ENCODE data around the gene DDI1.

Gene DDI1

GRCh38 chr11:104036588-104036987 lies at the start of gene DDI1:
Gene DDI1 (plus strand): TSS chr11:104036640. CDS start chr11:104036823, 183 bp downstream.
- no peaks in the 10 kb centered on the region for H3K4me1 ChIP-seq (ENCODE audit: insufficient read depth, low read length)
- H3K9ac ChIP-seq (ENCODE audit: low read depth, low read length): no peak within 1 kb of the TSS
- no peak within 1 kb of the TSS for H3K4me3 ChIP-seq (ENCODE audit: low read length)
- no peaks in the 10 kb centered on the region for H3K36me3 ChIP-seq (ENCODE audit: insufficient read depth, low read depth, low read length)
- no peaks in the 10 kb centered on the region for H3K9me3 ChIP-seq (ENCODE audit: insufficient read depth, low read depth, low read length)
- no peaks in the 10 kb centered on the region for H3K27me3 ChIP-seq (ENCODE audit: insufficient read depth, low read length)
- no peak within 1 kb of the TSS for H3K27ac ChIP-seq (ENCODE audit: low read length)

- H3K9ac ChIP-seq (ENCODE audit: low read depth, low read length): no peak overlapping the region
- peaks cover 9% of the 10 kb centered on the region; the same call in 1 of the 2 replicates for H3K4me1 ChIP-seq (ENCODE audit: insufficient read depth, low read length)
- H3K9me3 ChIP-seq (ENCODE audit: insufficient read depth, low read depth, low read length): no peaks in the 10 kb centered on the region
- H3K27ac ChIP-seq (ENCODE audit: low read length): no peak overlapping the region
- H3K4me3 ChIP-seq (ENCODE audit: low read length): no peak overlapping the region
- H3K27me3 ChIP-seq (ENCODE audit: insufficient read depth, low read length): no peaks in the 10 kb centered on the region
- no peaks in the 10 kb centered on the region for H3K36me3 ChIP-seq (ENCODE audit: insufficient read depth, low read depth, low read length)
Measured at GRCh38 chr11:103987629-103988594, 48.5 kb upstream of the DDI1 start.

DNA sequence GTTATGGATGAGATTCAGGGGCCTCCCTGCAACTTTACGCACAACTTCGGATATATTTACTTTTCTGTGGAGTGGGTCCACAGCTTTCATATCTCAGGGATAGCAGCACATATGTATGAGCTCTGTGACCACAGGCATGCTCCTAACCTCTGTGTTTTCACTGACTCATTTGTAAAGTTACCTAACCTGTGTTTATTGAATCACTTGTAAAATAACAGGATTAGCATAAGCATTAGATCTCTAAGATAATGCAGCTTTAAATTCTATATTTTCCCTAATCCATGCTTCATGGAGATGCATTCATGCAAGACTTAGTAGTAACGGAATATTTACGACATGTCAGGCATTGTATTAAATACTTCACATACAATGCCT lies 47.9 kb upstream of the DDI1 start:
- Histone ChIP-seq H3K9me3 (ENCODE audit: insufficient read depth, low read depth, low read length) (no peaks in the 10 kb centered on the region), H3K27ac (ENCODE audit: low read length) (no peak overlapping the region), H3K4me3 (ENCODE audit: low read length) (no peak overlapping the region), H3K36me3 (ENCODE audit: insufficient read depth, low read depth, low read length) (no peaks in the 10 kb centered on the region), H3K9ac (ENCODE audit: low read depth, low read length) (no peak overlapping the region), H3K4me1 (ENCODE audit: insufficient read depth, low read length) (peaks cover 9% of the 10 kb centered on the region; the same call in 1 of the 2 replicates), H3K27me3 (ENCODE audit: insufficient read depth, low read length) (no peaks in the 10 kb centered on the region)

GRCh38 chr11:103993507-103993906 lies 42.9 kb upstream of the DDI1 start:
- Histone ChIP-seq H3K4me1 (ENCODE audit: insufficient read depth, low read length) (no peaks in the 10 kb centered on the region), H3K9me3 (ENCODE audit: insufficient read depth, low read depth, low read length) (no peaks in the 10 kb centered on the region), H3K27me3 (ENCODE audit: insufficient read depth, low read length) (no peaks in the 10 kb centered on the region), H3K4me3 (ENCODE audit: low read length) (no peak overlapping the region), H3K9ac (ENCODE audit: low read depth, low read length) (no peak overlapping the region), H3K36me3 (ENCODE audit: insufficient read depth, low read depth, low read length) (no peaks in the 10 kb centered on the region), H3K27ac (ENCODE audit: low read length) (no peak overlapping the region)

- H3K36me3 ChIP-seq (ENCODE audit: insufficient read depth, low read depth, low read length): no peaks in the 10 kb centered on the region
- no peaks in the 10 kb centered on the region for H3K27me3 ChIP-seq (ENCODE audit: insufficient read depth, low read length)
- H3K4me1 ChIP-seq (ENCODE audit: insufficient read depth, low read length): no peaks in the 10 kb centered on the region
- no peak overlapping the region for H3K4me3 ChIP-seq (ENCODE audit: low read length)
- H3K9ac ChIP-seq (ENCODE audit: low read depth, low read length): no peak overlapping the region
- H3K27ac ChIP-seq (ENCODE audit: low read length): no peak overlapping the region
- no peaks in the 10 kb centered on the region for H3K9me3 ChIP-seq (ENCODE audit: insufficient read depth, low read depth, low read length)
Measured at GRCh38 chr11:103994094-103994493, 42.3 kb upstream of the DDI1 start.

DNA sequence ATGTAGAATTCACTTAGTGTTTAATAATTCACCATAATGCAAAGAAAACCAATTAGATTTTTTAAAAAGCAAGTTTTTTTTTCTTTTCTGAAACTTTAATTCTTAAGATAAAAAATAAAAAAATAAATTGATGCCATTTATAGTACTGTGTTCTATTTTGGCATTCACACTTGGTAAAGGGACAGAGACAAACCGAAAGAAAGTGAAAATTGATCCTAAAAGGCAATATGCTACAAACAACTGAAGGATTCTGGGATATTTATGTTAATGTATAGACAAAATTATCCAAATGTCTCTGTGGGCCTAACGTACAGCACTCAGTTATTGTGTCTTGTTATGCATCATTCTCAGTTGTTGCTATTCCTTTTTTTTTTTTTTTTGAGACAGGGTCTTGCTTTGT lies 41.9 kb upstream of the DDI1 start:
- Histone ChIP-seq H3K9ac (ENCODE audit: low read depth, low read length) (no peak overlapping the region), H3K9me3 (ENCODE audit: insufficient read depth, low read depth, low read length) (no peaks in the 10 kb centered on the region), H3K27ac (ENCODE audit: low read length) (no peak overlapping the region), H3K4me1 (ENCODE audit: insufficient read depth, low read length) (no peaks in the 10 kb centered on the region), H3K27me3 (ENCODE audit: insufficient read depth, low read length) (no peaks in the 10 kb centered on the region), H3K4me3 (ENCODE audit: low read length) (no peak overlapping the region), H3K36me3 (ENCODE audit: insufficient read depth, low read depth, low read length) (no peaks in the 10 kb centered on the region)

DNA sequence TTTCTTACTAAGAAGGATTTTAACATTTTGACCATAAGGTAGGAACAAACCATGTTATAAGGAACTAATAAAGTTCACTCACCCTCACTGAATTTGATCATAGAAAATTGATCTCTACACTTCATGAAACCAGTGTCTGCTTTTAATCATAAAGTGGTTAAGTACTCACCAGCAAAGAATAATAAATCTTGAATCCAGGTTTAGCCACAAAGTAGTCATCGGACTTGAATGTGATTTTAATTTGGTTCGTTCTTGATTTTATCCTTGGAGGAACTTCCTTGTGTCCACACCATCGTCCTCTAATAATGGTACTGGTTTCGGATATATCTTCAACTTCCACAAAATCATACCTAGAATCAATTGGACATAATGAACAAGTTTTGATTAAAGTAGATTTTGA lies 40.5 kb upstream of the DDI1 start:
- H3K9ac ChIP-seq (ENCODE audit: low read depth, low read length): no peak overlapping the region
- H3K36me3 ChIP-seq (ENCODE audit: insufficient read depth, low read depth, low read length): no peaks in the 10 kb centered on the region
- no peak overlapping the region for H3K4me3 ChIP-seq (ENCODE audit: low read length)
- H3K27me3 ChIP-seq (ENCODE audit: insufficient read depth, low read length): no peaks in the 10 kb centered on the region
- H3K9me3 ChIP-seq (ENCODE audit: insufficient read depth, low read depth, low read length): no peaks in the 10 kb centered on the region
- H3K4me1 ChIP-seq (ENCODE audit: insufficient read depth, low read length): no peaks in the 10 kb centered on the region
- H3K27ac ChIP-seq (ENCODE audit: low read length): no peak overlapping the region

DNA sequence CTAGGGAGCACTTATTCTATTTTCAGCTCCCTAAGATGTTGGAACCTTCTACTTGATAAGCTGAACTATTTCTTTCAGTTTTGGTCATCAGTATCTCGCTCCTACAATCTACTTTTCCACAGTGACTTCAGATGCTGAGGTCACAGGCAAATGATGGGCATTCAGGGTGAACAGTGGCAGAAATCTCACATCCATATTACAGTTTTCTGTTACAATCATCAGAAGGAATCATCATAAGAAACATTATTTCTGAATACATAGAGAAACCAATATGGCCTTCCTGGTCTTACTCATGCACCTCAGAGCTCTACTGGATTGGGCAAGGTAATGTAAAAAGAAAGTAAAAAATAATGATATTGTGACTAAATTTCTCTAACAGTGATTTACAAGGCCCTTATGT lies 39.4 kb upstream of the DDI1 start:
- no peak overlapping the region for H3K4me3 ChIP-seq (ENCODE audit: low read length)
- no peak overlapping the region for H3K9ac ChIP-seq (ENCODE audit: low read depth, low read length)
- H3K36me3 ChIP-seq (ENCODE audit: insufficient read depth, low read depth, low read length): no peaks in the 10 kb centered on the region
- H3K4me1 ChIP-seq (ENCODE audit: insufficient read depth, low read length): no peaks in the 10 kb centered on the region
- H3K27me3 ChIP-seq (ENCODE audit: insufficient read depth, low read length): no peaks in the 10 kb centered on the region
- no peaks in the 10 kb centered on the region for H3K9me3 ChIP-seq (ENCODE audit: insufficient read depth, low read depth, low read length)
- H3K27ac ChIP-seq (ENCODE audit: low read length): no peak overlapping the region

DNA sequence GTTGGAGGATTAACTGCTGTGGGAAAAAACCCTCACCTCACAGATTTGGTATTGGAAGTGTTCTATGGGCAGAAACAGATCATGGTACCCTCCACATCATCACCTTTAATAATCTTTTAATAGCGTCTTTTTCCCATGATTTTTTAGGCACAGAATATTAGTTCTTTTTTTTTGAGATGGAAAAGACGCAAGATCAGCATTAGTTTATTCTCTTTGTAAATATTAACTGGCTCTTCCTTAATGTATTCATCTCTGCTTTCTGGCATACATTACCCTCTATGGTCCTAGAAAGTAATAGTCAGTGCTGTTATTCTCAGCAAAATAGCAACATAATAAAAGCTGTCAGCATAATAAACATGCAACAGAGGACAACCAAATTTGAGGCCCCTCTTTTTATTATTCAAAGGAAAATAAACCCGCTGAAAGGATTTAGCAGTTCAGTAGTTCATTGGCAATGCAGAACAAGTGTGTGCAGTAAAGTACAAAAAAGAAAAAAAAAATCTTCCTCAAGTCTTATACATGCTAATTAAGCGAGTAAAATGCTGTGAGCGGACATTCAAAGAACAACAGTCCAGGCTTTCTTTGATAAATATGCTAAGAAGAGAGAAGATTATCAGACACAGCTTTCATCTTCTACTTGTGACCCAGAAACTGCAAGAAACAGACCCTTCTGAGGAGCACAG lies 37.5 kb upstream of the DDI1 start:
- no peaks in the 10 kb centered on the region for H3K9me3 ChIP-seq (ENCODE audit: insufficient read depth, low read depth, low read length)
- H3K36me3 ChIP-seq (ENCODE audit: insufficient read depth, low read depth, low read length): no peaks in the 10 kb centered on the region
- no peaks in the 10 kb centered on the region for H3K4me1 ChIP-seq (ENCODE audit: insufficient read depth, low read length)
- no peak overlapping the region for H3K27ac ChIP-seq (ENCODE audit: low read length)
- no peak overlapping the region for H3K4me3 ChIP-seq (ENCODE audit: low read length)
- H3K9ac ChIP-seq (ENCODE audit: low read depth, low read length): no peak overlapping the region
- H3K27me3 ChIP-seq (ENCODE audit: insufficient read depth, low read length): no peaks in the 10 kb centered on the region

DNA sequence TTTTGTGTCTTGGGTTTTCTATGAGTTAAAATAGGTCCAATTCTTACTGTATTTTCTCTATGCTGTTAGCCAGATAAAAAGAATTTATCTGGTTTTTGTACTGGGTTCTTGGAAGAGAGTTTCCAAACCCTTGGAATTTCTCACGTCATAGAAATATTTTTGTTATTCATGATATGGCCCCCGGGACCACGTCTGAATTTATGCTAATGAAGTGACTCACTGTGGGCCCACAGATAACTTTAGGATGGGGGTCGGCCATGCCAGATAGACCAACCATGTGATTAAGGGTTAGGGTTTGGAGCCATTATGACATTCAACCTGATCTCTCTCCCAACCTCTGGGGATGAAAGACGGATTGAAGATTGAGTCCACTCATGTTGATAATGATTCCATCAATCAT lies 35.6 kb upstream of the DDI1 start:
- no peak overlapping the region for H3K4me3 ChIP-seq (ENCODE audit: low read length)
- no peaks in the 10 kb centered on the region for H3K27me3 ChIP-seq (ENCODE audit: insufficient read depth, low read length)
- H3K9me3 ChIP-seq (ENCODE audit: insufficient read depth, low read depth, low read length): no peaks in the 10 kb centered on the region
- H3K36me3 ChIP-seq (ENCODE audit: insufficient read depth, low read depth, low read length): no peaks in the 10 kb centered on the region
- H3K9ac ChIP-seq (ENCODE audit: low read depth, low read length): no peak overlapping the region
- H3K27ac ChIP-seq (ENCODE audit: low read length): no peak overlapping the region
- no peaks in the 10 kb centered on the region for H3K4me1 ChIP-seq (ENCODE audit: insufficient read depth, low read length)

DNA sequence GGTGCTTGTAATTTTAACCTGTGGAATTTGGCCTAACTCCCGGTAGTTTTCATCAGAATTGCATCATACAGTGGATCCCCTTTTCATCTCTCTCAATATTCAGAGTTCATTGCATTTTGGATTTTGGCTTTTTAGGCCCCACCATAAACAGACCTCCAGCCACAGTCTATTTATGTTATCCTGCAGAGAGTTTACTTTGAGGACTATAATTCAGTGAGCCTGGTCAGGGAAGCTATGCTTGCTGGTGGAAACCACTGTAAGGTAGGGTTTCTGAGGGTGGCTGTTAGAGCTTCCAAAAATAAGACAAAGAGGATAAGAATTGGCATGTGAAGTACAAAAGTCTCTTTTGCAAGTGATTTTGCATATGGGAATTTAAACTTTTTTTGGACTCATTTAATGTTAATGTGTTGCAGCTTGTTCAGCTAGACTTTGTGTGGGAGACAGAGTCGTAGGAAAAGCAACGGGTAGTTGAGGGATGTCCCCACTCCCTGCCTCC lies 34.8 kb upstream of the DDI1 start:
- H3K9me3 ChIP-seq (ENCODE audit: insufficient read depth, low read depth, low read length): no peaks in the 10 kb centered on the region
- H3K27me3 ChIP-seq (ENCODE audit: insufficient read depth, low read length): no peaks in the 10 kb centered on the region
- no peak overlapping the region for H3K27ac ChIP-seq (ENCODE audit: low read length)
- H3K36me3 ChIP-seq (ENCODE audit: insufficient read depth, low read depth, low read length): no peaks in the 10 kb centered on the region
- H3K4me3 ChIP-seq (ENCODE audit: low read length): no peak overlapping the region
- no peaks in the 10 kb centered on the region for H3K4me1 ChIP-seq (ENCODE audit: insufficient read depth, low read length)
- no peak overlapping the region for H3K9ac ChIP-seq (ENCODE audit: low read depth, low read length)

DNA sequence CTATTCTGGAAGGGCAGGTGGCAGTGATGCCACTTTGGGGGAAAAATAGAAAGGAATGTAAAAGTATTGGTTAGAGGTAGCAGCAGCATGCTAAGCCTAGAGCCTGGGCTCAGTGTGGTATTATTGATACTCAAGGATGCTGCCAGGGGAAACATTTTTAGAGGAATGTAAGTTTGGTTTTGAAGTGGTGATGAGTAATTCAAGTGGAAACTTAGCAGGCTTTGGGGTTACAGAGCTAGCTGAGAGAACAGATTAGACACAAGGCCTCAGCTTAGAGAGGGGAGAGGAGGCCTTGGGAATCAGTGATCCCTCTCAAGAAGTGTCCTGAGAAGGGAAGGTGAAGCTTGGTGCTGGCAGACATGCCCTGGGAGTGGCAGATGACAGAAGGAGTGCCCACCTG lies 32.9 kb upstream of the DDI1 start:
- H3K9me3 ChIP-seq (ENCODE audit: insufficient read depth, low read depth, low read length): no peaks in the 10 kb centered on the region
- no peaks in the 10 kb centered on the region for H3K27me3 ChIP-seq (ENCODE audit: insufficient read depth, low read length)
- no peak overlapping the region for H3K27ac ChIP-seq (ENCODE audit: low read length)
- no peaks in the 10 kb centered on the region for H3K4me1 ChIP-seq (ENCODE audit: insufficient read depth, low read length)
- H3K36me3 ChIP-seq (ENCODE audit: insufficient read depth, low read depth, low read length): no peaks in the 10 kb centered on the region
- H3K9ac ChIP-seq (ENCODE audit: low read depth, low read length): no peak overlapping the region
- no peak overlapping the region for H3K4me3 ChIP-seq (ENCODE audit: low read length)
